Testis (tissue), 3 donors: Measurements from ENCODE around the gene IFTAP. TPM values are rescaled to one million over a fixed set of nuclear protein-coding genes. Genes with fewer than 3 reads are reported as not detected.

Experiments
- DNase-seq: peaks from one replicate; pipeline ENCODE4 v3.0.0-alpha.2; 2019
- H3K27ac ChIP-seq, 2 donors: fragments of 200-600 bp; sonication (generic); one replicate each; pipeline ENCODE4 v1.5.1; 2019
- H3K27me3 ChIP-seq: fragments of 200-600 bp; sonication (generic); one replicate; pipeline ENCODE4 v1.5.1; 2019
- H3K36me3 ChIP-seq: fragments of 200-600 bp; sonication (generic); one replicate; pipeline ENCODE4 v1.5.1; 2017; ENCODE audit warnings: low read depth; ENCODE audit errors: missing control alignments
- H3K4me1 ChIP-seq: fragments of 200-600 bp; sonication (generic); one replicate; pipeline ENCODE4 v1.5.1; 2019
- H3K4me3 ChIP-seq, 2 donors: fragments of 200-600 bp; sonication (generic); one replicate each; pipeline ENCODE4 v1.5.1; 2017 to 2019
- H3K9me3 ChIP-seq: fragments of 200-600 bp; sonication (generic); one replicate; pipeline ENCODE4 v1.5.1; 2017
- POLR2A ChIP-seq: fragments of 450-650 bp; IDR thresholded peaks from one replicate; pipeline ENCODE4 v1.6.1; 2017; ENCODE audit warnings: antibody characterized with exemption, mild to moderate bottlenecking, moderate library complexity
- WGBS, 2 donors: methylation state at CpG; one replicate each; pipeline ENCODE4 v1.1.5; 2018; 5-methylcytosine and 5-hydroxymethylcytosine counted together
- intact Hi-C: fragments of 100-400 bp; cut with DNase I; formaldehyde crosslinking; loops from one replicate; pipeline ENCODE4 v1.15.1; 2023; ENCODE audit warnings: low total_unique reads
- polyA plus RNA-seq: library from polyadenylated mRNA; stranded (reverse); fragments of 350-450 nt; fragmentation: Illumina TruSeq; extraction: RNeasy Lipid Tissue Mini Kit (QIAGEN cat#74804); gene quantifications from one replicate; pipeline ENCODE4 v1.2.3, GENCODE V29; 2014; ENCODE audit warnings: low read depth, low replicate concordance; ENCODE audit not compliant: insufficient read depth
- total RNA-seq, 2 donors: library from RNA; depleted of rRNA; stranded (reverse); fragments of >200 nt; gene quantifications; one replicate each; pipeline ENCODE4 v1.2.3, GENCODE V29; 2016
- TF ChIP-seq, protein P1 (sequence below), 3 experiments: fragments of 450-650 bp in 2 of 3; fragments of 200-600 bp in 1 of 3; sonication (generic) in 1 of 3; IDR thresholded peaks; one replicate each; pipeline ENCODE4 v1.5.1; 2016 to 2019; ENCODE audit warnings: antibody characterized with exemption in 3 of 3, mild to moderate bottlenecking in 2 of 3, moderate library complexity in 1 of 3

Gene IFTAP
- total and polyA plus RNA-seq, 3 donors from 2014 or later, result 42.1 to 105 (median 42.4) TPM

DNA sequence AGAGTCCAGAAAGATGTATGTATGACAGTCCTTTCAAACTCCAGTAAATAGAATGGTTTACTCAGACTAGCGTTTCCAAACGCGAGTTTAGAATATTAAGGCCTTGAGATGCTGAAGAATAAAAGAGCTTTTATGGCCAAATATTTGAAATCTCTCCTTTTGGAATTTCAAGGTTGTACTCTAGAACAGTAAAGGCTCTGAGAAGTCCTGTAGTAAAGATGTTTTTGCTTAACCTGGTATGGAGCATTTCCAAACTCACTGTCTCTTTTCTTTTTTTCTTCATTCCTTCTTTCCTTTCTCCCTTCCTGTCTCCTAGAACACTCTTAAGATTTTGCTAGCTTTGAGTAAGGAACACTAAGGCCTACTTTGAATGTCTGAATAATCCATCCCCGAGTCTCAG lies 95.1 kb downstream of the IFTAP start:
- intact Hi-C loops, result no loop called here
- TF ChIP-seq, protein P1, sequence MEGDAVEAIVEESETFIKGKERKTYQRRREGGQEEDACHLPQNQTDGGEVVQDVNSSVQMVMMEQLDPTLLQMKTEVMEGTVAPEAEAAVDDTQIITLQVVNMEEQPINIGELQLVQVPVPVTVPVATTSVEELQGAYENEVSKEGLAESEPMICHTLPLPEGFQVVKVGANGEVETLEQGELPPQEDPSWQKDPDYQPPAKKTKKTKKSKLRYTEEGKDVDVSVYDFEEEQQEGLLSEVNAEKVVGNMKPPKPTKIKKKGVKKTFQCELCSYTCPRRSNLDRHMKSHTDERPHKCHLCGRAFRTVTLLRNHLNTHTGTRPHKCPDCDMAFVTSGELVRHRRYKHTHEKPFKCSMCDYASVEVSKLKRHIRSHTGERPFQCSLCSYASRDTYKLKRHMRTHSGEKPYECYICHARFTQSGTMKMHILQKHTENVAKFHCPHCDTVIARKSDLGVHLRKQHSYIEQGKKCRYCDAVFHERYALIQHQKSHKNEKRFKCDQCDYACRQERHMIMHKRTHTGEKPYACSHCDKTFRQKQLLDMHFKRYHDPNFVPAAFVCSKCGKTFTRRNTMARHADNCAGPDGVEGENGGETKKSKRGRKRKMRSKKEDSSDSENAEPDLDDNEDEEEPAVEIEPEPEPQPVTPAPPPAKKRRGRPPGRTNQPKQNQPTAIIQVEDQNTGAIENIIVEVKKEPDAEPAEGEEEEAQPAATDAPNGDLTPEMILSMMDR (IDR thresholded peaks at IDR 0.05), result no peak
- no peak for TF ChIP-seq POLR2A
- WGBS, 2 donors, result 73 to 82% methylated on average over 4 of the region's 4 CpGs
- Histone ChIP-seq H3K4me1 (no peaks in the 10 kb centered on the region), H3K27me3 (no peaks in the 10 kb centered on the region), H3K9me3 (no peaks in the 10 kb centered on the region), H3K4me3 (no peak overlapping the region), H3K27ac (no peak overlapping the region), H3K36me3 (no peaks in the 10 kb centered on the region)
- DNase-seq, result no peak

DNA sequence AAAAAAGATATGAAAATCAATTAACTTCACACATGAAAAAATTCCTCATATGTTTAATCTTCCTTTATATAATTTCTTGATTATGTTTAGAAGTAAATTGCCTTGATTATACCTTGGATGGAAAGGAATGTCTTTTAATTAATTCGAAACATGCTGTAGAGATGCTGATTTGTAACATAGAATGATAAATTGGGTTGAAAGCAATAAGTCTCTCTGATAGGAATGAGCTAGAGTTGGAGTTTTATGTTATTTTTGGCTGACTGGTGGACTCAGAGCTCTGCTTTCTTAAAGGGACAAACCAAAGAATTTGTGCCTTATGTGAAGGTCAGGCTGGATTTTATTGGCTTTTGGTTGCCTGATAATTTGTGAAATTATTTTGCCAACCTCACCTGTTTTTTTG lies 98.4 kb downstream of the IFTAP start:
- intact Hi-C loops, result no loop called here
- no peaks in the 10 kb centered on the region for H3K4me1 ChIP-seq
- WGBS, 2 donors, result 37 to 38% methylated on average over 1 of the region's 1 CpG
- no peak overlapping the region for H3K27ac ChIP-seq
- no peak for TF ChIP-seq POLR2A
- TF ChIP-seq, protein P1 (IDR thresholded peaks at IDR 0.05), result no peak
- H3K27me3 ChIP-seq, result no peaks in the 10 kb centered on the region
- no peak overlapping the region for H3K4me3 ChIP-seq
- no peaks in the 10 kb centered on the region for H3K36me3 ChIP-seq
- no peak for DNase-seq
- no peaks in the 10 kb centered on the region for H3K9me3 ChIP-seq

DNA sequence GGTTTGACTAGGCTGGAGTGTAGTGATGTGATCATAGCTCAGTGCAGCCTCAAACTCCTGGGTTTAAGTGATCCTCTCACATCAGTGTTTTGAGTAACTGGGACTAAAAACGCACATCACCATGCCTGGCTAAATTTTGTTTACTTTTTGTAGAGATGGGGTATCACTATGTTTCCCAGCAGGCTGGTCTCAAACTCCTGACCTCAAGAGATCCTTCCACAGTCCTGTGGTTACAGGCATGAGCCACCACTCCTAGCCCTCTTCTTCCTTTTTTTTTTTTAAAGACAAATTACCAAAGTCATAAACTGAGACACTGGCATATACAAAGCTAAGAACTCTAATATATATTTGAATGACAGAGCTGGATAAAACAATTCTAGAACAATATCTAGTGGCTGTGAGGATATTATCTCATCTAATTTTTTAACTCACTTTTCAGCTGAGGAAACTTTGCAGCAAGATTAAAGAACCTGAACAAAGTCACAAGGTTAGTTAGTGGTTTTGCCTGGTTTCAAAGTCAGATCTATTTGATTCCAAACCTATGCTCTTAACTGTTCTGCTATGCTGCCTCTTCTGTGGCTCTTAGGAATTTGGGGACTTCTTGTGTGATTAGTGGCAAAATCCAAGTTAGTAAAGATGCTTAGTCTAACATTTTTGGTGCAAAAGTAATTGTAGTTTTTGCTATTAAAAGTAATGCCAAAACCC lies 99.0 kb downstream of the IFTAP start:
- H3K4me1 ChIP-seq, result no peaks in the 10 kb centered on the region
- H3K9me3 ChIP-seq, result no peaks in the 10 kb centered on the region
- no peak for DNase-seq
- H3K27ac ChIP-seq, result no peak overlapping the region
- no peak for TF ChIP-seq POLR2A
- TF ChIP-seq, protein P1 (IDR thresholded peaks at IDR 0.05), result no peak
- intact Hi-C loops, result no loop called here
- no peaks in the 10 kb centered on the region for H3K36me3 ChIP-seq
- H3K27me3 ChIP-seq, result no peaks in the 10 kb centered on the region
- 38 to 44% methylated on average over 1 of the region's 1 CpG for WGBS, 2 donors
- no peak overlapping the region for H3K4me3 ChIP-seq

DNA sequence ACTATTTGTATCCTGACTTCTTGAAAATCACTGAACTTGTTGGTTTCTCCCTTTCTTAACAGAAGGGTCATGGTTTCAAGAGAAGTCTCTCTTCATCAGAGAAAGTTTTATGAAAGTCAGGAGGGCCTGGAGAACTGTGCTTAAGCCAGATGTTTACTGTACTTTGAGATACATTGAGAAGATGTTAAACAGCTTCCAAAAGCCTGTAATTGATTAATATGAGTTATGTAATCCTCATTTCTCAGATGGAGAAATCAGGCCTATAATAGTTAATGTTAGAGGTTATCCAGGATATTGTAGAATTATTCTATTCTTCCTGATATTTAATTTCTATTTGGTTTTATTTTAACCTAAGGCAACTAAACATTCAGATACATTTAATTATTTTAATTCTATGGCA lies 100.8 kb downstream of the IFTAP start:
- H3K4me1 ChIP-seq, result no peaks in the 10 kb centered on the region
- no peak overlapping the region for H3K27ac ChIP-seq
- no peak for DNase-seq
- H3K36me3 ChIP-seq, result no peaks in the 10 kb centered on the region
- no peak overlapping the region for H3K4me3 ChIP-seq
- H3K27me3 ChIP-seq, result no peaks in the 10 kb centered on the region
- intact Hi-C loops, result no loop called here
- TF ChIP-seq, protein P1 (IDR thresholded peaks at IDR 0.05), result no peak
- TF ChIP-seq POLR2A, result no peak
- H3K9me3 ChIP-seq, result no peaks in the 10 kb centered on the region

DNA sequence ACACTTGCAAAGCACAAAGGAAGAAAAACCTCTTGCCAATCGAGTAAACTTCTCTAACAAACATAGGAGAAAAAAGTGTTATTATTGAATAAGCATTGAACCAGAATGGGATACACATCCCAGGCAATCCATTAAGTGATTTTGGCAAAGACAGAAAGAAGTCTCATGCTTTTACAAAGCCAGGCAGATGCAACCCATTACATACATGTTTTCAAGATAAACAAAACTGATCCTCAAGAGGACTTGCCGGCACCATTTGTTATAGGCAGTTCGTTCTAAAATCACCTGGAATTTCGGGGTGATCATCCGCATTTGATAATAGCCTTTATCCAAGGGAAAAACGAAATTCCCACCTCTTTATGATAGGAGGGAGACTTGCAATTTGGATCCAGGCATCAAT lies 101.3 kb downstream of the IFTAP start:
- intact Hi-C loops, result no loop called here
- no peaks in the 10 kb centered on the region for H3K9me3 ChIP-seq
- H3K4me1 ChIP-seq, result no peaks in the 10 kb centered on the region
- TF ChIP-seq, protein P1 (IDR thresholded peaks at IDR 0.05), result no peak
- TF ChIP-seq POLR2A, result no peak
- DNase-seq, result no peak
- 78 to 79% methylated on average over 6 of the region's 6 CpGs for WGBS, 2 donors
- no peak overlapping the region for H3K27ac ChIP-seq
- no peaks in the 10 kb centered on the region for H3K36me3 ChIP-seq
- H3K4me3 ChIP-seq, result no peak overlapping the region
- H3K27me3 ChIP-seq, result no peaks in the 10 kb centered on the region
